HG02588 (cell line): Measurements from ENCODE around the gene MEIS1.

ENCODE experiments used
- ATAC-seq: cut with Tn5 transposase; IDR thresholded peaks from one replicate; pipeline ENCODE4 v1.9.1; 2021; ENCODE audit warnings: mild to moderate bottlenecking, moderate library complexity; ENCODE audit not compliant: unreplicated experiment

MEIS1 gene

DNA sequence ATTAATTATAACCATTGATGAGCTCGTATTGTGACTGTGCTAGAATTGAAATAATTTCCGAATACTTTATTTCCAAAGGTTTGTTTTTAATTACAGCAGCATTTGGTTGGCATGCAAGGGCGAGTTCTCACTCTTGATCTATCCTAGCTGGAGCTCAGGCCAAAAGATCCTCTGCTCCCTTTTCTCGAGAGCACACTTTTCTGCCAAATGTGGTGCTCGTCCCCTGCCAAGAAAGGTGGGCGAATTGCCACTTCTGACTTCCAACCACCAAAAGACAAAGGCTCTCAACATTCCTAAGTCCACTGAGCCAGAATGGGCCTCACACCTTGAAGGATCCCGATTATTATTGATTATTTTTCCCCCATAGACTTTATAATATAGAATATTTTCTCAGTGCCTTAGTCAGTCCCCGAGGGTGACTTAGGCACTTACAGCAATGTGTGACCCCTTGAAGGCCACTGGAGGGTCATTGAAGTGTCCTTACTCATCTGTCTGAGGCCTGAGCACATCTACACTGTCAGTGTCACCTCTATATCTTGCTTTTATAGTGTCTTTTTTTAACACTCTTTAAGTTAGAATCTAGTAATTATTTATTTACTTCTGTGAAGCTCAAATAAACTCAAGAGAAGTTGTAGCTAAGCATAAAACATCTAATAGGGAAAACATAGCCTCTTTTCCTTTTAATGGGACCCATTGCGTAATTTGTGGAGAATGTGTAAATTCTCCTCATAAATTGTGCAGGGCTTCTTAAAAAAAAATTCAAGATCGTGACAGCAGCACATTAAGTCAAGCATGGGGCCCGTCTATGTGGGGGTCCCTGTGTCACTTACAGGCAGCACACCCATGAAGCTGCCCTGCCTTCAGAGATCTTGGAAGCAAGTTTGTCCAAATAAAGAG lies 98.3 kb downstream of the MEIS1 start:
- no peak for ATAC-seq

DNA sequence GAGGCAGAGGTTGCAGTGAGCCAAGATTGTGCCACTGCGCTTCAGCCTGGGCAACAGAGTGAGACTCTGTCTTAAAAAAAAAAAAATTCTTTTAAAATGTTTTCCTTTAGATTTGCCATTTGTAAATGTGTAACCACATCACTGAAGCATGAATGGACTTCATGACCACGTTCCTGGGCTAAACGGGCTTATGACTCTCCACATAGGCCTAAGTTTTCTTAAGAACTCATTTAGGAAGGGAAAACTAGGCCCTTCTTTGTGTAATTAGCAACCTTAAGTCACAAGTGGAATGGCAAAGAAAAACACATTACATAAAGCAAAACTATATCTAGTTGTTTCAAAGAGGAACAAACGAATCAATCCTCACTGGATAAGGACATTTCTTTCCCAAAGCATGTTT lies 99.5 kb downstream of the MEIS1 start:
- no peak for ATAC-seq

GRCh38 chr2:66535574-66536289 lies 100.8 kb downstream of the MEIS1 start:
- ATAC-seq = no peak

DNA sequence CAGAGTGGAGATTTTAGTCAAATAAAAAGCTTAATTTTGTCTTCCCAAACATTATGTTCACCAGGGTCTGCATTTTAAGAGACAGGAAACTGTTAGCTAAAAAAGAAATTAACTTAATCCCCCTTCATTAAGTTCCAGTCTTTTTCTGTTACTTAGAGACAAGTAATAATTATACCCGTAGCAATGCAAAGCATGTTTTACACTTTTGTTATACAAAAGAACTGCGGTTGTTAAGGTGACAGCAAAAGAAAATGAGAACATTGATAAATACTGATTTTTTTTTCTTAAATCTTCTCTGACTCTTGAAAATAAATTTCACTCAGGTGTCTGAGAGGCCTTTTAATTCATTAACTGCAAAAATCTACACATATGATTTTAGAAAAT lies 101.4 kb downstream of the MEIS1 start:
- no peak for ATAC-seq

DNA sequence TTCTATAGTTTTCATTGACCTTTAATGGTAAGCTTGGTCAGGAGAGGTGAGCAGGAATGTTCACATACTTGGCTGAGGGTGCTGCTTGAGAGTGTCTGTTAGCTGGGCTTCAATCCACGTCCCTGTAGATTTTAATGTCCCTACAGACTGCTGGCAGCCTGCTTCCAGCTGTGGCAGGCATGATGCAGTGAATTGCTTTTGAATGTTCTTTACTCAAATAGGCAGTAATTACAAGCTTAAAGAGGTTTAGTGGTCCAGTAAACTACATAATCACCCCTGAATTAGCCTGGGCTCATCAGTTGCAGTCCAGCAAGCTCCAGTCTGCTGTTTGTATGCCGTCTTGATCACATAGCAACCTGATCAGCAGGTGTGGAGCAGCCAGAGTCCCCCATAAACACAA lies 102.1 kb downstream of the MEIS1 start:
- no peak for ATAC-seq

- ATAC-seq = no peak
These were observed 103.4 kb downstream of the MEIS1 start for GRCh38 chr2:66538291-66538690.

- no peak for ATAC-seq
These were observed 104.5 kb downstream of the MEIS1 start for GRCh38 chr2:66539452-66539851.

GRCh38 chr2:66541646-66542045 lies 106.7 kb downstream of the MEIS1 start:
- no peak for ATAC-seq

- no peak for ATAC-seq
These were observed 108.4 kb downstream of the MEIS1 start for GRCh38 chr2:66543257-66543767.

DNA sequence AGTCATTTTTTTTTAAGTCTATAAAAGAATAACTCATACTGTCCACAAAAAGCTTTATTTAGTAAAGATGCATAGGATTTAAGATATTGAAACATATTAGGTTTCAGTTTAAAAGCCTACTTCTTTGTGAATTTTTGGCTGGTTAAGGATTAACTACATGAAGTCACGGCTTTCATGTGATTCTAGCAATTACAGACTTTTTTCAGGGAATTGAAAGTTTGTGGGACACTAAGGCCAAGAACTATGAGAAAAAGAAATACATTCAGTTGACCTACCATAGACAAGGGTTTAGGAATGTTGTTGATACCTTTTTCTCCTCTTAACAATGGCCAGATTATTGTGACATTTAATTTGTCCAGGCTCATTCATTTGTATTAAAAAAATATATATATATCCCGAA lies 109.3 kb downstream of the MEIS1 start:
- no peak for ATAC-seq

DNA sequence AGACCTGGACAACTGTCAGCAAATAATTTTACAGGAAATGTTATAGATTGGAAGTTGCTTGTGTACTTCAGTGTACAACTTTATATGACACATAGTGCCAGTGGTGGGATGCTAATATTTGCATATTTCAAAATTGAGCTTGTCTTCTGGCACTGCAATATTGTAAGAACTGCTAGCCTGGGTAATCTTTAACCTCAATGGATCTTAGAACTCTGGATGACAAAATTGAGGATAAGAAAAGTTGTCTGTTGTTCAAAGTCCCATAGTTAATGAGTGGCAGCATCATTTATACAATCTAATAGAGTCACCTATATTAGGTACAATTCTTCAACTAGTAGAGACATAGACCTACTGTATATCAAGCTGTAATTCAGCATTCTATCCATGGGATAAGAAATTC lies 110.3 kb downstream of the MEIS1 start:
- no peak for ATAC-seq

DNA sequence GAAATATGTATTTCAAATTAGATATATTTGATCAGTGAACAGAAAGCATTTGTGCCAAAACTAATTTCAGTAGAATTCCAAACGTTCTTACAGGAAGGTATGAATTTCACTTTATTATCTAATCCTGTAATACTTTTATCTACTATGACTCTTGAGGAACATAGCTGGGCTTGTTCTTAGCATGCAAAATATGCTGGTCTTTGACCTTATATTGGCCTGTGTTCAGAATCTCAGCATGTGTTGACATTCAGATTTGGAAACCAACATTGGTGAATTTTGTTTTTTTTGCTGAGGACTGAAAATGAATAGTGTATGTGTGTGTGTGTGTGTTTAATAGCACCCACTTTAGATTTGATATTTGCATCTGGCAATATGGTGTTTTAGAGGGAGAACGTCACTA lies 112.2 kb downstream of the MEIS1 start:
- ATAC-seq = no peak

GRCh38 chr2:66547887-66548286 lies 113.0 kb downstream of the MEIS1 start:
- ATAC-seq = no peak

GRCh38 chr2:66548422-66548821 lies 113.5 kb downstream of the MEIS1 start:
- ATAC-seq = no peak

- no peak for ATAC-seq
These were observed 115.9 kb downstream of the MEIS1 start for GRCh38 chr2:66550826-66551225.

GRCh38 chr2:66553370-66553769 lies 118.4 kb downstream of the MEIS1 start:
- no peak for ATAC-seq

GRCh38 chr2:66555091-66555490 lies 120.2 kb downstream of the MEIS1 start:
- ATAC-seq = no peak

DNA sequence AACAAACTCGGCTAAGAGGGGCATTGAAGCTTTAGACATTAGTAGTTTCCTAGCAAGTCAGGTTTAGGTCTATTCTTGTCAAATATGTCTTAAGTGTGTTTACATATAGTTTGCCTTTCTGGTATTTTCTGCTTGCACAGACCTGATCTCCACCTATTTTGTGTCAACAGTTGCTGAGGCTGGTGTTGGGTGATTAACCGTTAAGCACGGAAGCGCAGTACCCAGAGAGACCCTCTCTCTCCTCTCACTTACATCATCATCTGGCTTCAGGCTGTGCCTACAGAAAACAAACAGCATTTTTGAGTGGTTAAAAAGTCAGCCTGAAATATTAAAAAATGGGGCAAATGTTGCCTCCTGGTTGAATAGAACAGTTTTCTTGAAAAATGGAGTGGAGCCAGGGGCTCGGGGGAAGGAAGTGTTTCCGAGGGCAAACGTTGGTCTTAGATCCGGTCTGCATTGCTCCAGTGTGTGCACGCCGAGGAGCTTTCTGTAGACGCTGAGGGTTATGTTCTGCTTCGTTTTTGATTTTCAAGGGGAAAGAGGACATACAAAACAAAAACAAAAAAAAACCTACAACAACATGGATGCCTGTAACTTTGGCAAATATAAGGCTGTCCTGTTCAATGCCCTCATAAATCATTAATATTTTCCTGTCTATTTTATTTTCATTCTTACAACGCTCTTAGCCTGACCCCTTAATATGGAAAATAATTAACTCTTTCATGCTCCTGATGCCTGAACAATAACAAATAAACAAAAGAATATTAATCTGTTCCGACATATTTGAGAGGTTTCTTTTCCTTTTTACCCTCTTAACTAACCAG lies 120.8 kb downstream of the MEIS1 start:
- no peak for ATAC-seq

GRCh38 chr2:66559672-66560071 lies 124.7 kb downstream of the MEIS1 start:
- no peak for ATAC-seq

DNA sequence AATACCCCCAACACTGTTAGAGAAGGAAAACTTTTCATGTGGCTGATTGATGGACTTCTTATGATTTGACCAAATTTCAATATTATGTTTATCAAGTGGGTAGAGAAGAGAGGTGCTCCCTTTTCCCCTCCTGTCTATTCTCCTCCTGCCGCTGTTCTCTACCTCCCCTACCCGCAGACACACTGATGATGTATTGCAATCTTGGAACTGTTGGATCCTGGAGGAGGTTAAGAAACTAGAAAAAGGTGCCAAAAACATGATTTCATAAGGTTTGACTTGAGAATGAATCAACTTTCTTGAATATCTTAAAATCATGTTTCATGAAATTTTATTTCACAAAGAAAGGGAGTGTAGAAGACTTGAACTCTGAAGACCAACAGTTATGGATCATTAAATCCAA lies 125.8 kb downstream of the MEIS1 start:
- no peak for ATAC-seq

GRCh38 chr2:66561645-66562303 lies 126.8 kb downstream of the MEIS1 start:
- ATAC-seq = no peak
